Osteocyte (in vitro differentiated cells): ENCODE data around the gene SIGLEC7. TPM values are rescaled to one million over a fixed set of nuclear protein-coding genes. Genes with fewer than 3 reads are reported as not detected.

ENCODE experiments used
- DNase-seq: peaks from one replicate; pipeline ENCODE4 v3.0.0; 2021; ENCODE audit warnings: mixed read lengths; ENCODE audit not compliant: unreplicated experiment; ENCODE audit errors: extremely low spot score
- H3K27ac Mint-ChIP-seq: one replicate; pipeline ENCODE4 v1.8.0; 2021; ENCODE audit warnings: mild to moderate bottlenecking, mixed read lengths; ENCODE audit not compliant: unreplicated experiment
- H3K27me3 Mint-ChIP-seq: one replicate; pipeline ENCODE4 v1.8.0; 2021; ENCODE audit warnings: mixed read lengths; ENCODE audit not compliant: unreplicated experiment
- H3K36me3 Mint-ChIP-seq: one replicate; pipeline ENCODE4 v1.8.0; 2021; ENCODE audit warnings: mixed read lengths; ENCODE audit not compliant: unreplicated experiment
- H3K4me1 Mint-ChIP-seq: one replicate; pipeline ENCODE4 v1.8.0; 2021; ENCODE audit warnings: mixed read lengths; ENCODE audit not compliant: unreplicated experiment
- H3K4me3 Mint-ChIP-seq: one replicate; pipeline ENCODE4 v1.8.0; 2021; ENCODE audit warnings: mild to moderate bottlenecking, moderate library complexity, mixed read lengths; ENCODE audit not compliant: unreplicated experiment
- H3K9me3 Mint-ChIP-seq: one replicate; pipeline ENCODE4 v1.8.0; 2021; ENCODE audit warnings: mixed read lengths; ENCODE audit not compliant: unreplicated experiment
- total RNA-seq: library from RNA; stranded (reverse); gene quantifications from 2 replicates; pipeline ENCODE4 v1.2.1, GENCODE V29; 2021
- TF ChIP-seq, protein P1 (sequence below): fragments of 200-600 bp; sonication (generic); IDR thresholded peaks from 2 replicates; pipeline ENCODE4 v1.5.0; 2021; ENCODE audit warnings: antibody characterized with exemption, mild to moderate bottlenecking, moderate library complexity

The SIGLEC7 gene
- total RNA-seq, 1 donor from 2014 or later = not detected

DNA sequence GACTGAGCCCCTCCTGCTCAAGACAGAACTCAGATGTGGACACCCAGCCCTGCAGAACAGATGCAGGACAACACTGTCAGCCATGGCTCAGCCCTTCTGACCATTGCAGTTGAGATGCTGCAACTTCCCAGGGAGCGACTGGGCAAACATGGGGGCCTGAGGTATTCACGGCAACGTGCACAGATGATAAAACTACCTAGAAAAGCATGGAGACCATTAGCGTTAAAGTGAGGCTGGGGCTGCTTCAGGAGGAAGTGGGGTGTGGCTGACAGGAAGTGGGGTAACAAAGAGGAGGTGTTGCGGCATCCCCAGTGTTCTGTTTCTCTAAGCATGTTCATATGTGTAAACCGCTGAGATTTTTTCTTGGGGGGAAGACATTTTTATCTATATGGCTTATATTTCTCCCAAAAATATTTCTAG is 18.7 kb upstream of the SIGLEC7 start:
- Mint-ChIP-seq H3K36me3 (no peaks in the 10 kb centered on the region), H3K9me3 (no peaks in the 10 kb centered on the region), H3K27me3 (no peaks in the 10 kb centered on the region), H3K4me3 (no peak overlapping the region), H3K27ac (no peak overlapping the region), H3K4me1 (no peaks in the 10 kb centered on the region)
- DNase-seq = no peak
- TF ChIP-seq, protein P1, sequence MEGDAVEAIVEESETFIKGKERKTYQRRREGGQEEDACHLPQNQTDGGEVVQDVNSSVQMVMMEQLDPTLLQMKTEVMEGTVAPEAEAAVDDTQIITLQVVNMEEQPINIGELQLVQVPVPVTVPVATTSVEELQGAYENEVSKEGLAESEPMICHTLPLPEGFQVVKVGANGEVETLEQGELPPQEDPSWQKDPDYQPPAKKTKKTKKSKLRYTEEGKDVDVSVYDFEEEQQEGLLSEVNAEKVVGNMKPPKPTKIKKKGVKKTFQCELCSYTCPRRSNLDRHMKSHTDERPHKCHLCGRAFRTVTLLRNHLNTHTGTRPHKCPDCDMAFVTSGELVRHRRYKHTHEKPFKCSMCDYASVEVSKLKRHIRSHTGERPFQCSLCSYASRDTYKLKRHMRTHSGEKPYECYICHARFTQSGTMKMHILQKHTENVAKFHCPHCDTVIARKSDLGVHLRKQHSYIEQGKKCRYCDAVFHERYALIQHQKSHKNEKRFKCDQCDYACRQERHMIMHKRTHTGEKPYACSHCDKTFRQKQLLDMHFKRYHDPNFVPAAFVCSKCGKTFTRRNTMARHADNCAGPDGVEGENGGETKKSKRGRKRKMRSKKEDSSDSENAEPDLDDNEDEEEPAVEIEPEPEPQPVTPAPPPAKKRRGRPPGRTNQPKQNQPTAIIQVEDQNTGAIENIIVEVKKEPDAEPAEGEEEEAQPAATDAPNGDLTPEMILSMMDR = no peak

DNA sequence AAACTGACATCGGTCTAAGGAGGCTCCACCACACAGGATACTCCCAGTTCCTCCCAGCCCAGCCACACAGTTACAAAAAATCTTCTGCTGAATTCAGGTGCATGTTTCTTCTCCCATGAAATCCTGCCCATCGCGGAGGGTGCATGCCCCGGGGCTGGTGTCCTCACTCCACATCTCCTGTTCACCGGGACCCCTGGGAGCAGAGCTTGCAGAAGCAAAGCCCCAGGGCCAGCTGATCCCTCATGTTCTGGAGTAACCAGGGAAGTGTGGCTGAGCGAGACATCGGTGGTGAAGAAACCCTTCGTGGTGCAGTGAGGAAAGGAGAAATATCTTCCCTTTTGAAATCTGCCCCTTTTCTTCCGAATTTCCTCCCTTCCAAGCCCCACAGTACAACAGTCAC is 18.3 kb upstream of the SIGLEC7 start:
- no peaks in the 10 kb centered on the region for H3K27me3 Mint-ChIP-seq
- no peaks in the 10 kb centered on the region for H3K9me3 Mint-ChIP-seq
- no peaks in the 10 kb centered on the region for H3K36me3 Mint-ChIP-seq
- TF ChIP-seq, protein P1 = no peak
- DNase-seq = no peak
- no peak overlapping the region for H3K27ac Mint-ChIP-seq
- no peak overlapping the region for H3K4me3 Mint-ChIP-seq
- peaks cover 4% of the 10 kb centered on the region for H3K4me1 Mint-ChIP-seq

DNA sequence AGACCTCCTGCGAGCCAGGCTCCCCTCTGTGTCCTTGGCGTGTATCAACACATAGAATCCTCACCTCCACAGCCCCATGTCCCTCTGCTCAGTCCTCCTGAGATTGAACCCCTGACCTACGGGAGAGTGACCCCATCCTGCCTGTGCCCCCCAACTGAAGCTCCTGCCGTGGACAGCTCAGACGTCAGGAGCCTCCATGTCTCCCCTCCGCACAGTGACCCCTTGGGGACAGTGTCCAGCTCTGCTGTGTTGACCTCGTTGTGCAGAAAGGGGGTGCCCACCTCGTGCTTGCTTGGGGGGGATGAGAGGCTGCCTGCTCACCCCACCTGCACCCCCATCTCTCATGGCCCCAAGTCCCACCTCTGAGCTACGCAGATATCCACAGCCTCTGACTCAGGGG is 17.9 kb upstream of the SIGLEC7 start:
- Mint-ChIP-seq H3K9me3 (no peaks in the 10 kb centered on the region), H3K4me3 (no peak overlapping the region), H3K36me3 (no peaks in the 10 kb centered on the region), H3K27me3 (no peaks in the 10 kb centered on the region), H3K27ac (no peak overlapping the region), H3K4me1 (peaks cover 7% of the 10 kb centered on the region)
- no peak for DNase-seq
- TF ChIP-seq, protein P1 = no peak

DNA sequence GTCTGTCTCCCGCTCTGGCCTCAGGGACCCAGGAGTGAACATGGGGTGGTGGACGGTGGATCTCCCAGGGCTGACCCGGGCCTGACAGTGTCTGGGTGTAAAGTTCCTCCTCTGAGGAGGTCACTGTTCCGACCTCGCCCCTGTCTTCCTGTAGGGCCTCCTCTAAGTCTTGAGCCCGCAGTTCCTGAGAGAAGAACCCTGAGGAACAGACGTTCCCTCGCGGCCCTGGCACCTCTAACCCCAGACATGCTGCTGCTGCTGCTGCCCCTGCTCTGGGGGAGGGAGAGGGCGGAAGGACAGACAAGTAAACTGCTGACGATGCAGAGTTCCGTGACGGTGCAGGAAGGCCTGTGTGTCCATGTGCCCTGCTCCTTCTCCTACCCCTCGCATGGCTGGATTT is 17.4 kb upstream of the SIGLEC7 start, which contains the start of gene SIGLEC9:
SIGLEC9 (plus strand) TSS at position 178 of the 400 bp plus-strand sequence; CDS start at position 247, 69 bp downstream.
- TF ChIP-seq, protein P1 = no peak
- Mint-ChIP-seq H3K9me3 (no peaks in the 10 kb centered on the region), H3K4me1 (peaks cover 7% of the 10 kb centered on the region), H3K36me3 (no peaks in the 10 kb centered on the region), H3K27me3 (no peaks in the 10 kb centered on the region), H3K27ac (no peak within 1 kb of the TSS), H3K4me3 (no peak within 1 kb of the TSS)
- no peak for DNase-seq

DNA sequence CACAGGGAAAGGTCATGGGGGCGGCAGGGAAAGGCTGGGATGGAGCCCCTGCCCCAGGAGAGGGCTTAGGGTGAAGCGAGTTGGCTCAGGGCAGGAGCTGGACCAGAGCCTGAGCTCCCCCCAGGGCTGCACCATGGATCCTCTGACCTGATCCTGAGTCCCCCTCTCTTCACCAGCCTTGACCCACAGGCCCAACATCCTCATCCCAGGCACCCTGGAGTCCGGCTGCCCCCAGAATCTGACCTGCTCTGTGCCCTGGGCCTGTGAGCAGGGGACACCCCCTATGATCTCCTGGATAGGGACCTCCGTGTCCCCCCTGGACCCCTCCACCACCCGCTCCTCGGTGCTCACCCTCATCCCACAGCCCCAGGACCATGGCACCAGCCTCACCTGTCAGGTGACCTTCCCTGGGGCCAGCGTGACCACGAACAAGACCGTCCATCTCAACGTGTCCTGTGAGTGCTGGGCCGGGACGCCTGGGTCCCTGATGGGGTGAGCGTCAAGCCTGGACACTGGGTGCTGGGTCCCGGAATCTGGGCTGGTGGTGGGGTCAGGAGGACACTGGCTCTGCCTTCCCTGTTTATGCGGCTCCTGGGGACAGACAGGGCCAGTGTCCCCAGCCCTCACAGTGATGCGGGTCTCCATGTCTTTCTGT is 16.6 kb upstream of the SIGLEC7 start:
- H3K36me3 Mint-ChIP-seq = no peaks in the 10 kb centered on the region
- no peak for DNase-seq
- H3K4me3 Mint-ChIP-seq = no peak overlapping the region
- TF ChIP-seq, protein P1 = no peak
- no peaks in the 10 kb centered on the region for H3K9me3 Mint-ChIP-seq
- peaks cover 7% of the 10 kb centered on the region for H3K4me1 Mint-ChIP-seq
- no peaks in the 10 kb centered on the region for H3K27me3 Mint-ChIP-seq
- H3K27ac Mint-ChIP-seq = no peak overlapping the region
